Gastrocnemius medialis (tissue), 4 donors: Measurements from ENCODE around the gene ASCL5. TPM values are rescaled to one million over a fixed set of nuclear protein-coding genes. Genes with fewer than 3 reads are reported as not detected.
A peak's percentile ranks its signal among the peaks of the same experiment; 100 is the strongest.

Experiments
- ATAC-seq, 2 donors: fragments of 150-250 bp; one replicate each; pipeline ENCODE4 v1.9.1; 2016
- DNase-seq, 2 donors: peaks; one replicate each; pipeline ENCODE4 v3.0.0-alpha.2; 2019
- H3K27ac ChIP-seq, 4 donors: fragments of 200-600 bp; sonication (generic); 1 replicate in 1 of 4; 2 replicates in 3 of 4; pipeline ENCODE4 v1.5.1; 2016 to 2018; ENCODE audit warnings: mild to moderate bottlenecking in 2 of 4, moderate library complexity in 1 of 4
- H3K27me3 ChIP-seq, 3 donors: fragments of 200-600 bp; sonication (generic) in 2 of 3; 1 replicate in 1 of 3; 2 replicates in 2 of 3; pipeline versions ENCODE4 v1.5.1 to v1.6.0; 2016 to 2019; ENCODE audit warnings: mild to moderate bottlenecking in 1 of 3, moderate library complexity in 1 of 3
- H3K36me3 ChIP-seq, 2 donors: fragments of 200-600 bp; sonication (generic) in 1 of 2; one replicate each; pipeline ENCODE4 v1.5.1; 2017 to 2018
- H3K4me1 ChIP-seq, 2 donors: fragments of 200-600 bp; sonication (generic) in 1 of 2; one replicate each; pipeline ENCODE4 v1.5.1; 2016 to 2017; ENCODE audit warnings: mild to moderate bottlenecking in 2 of 2
- H3K4me3 ChIP-seq, 4 donors: fragments of 200-600 bp; sonication (generic) in 3 of 4; 1 replicate in 1 of 4; 2 replicates in 3 of 4; pipeline ENCODE4 v1.5.1; 2016 to 2019; ENCODE audit warnings: mild to moderate bottlenecking in 2 of 4
- H3K9me3 ChIP-seq, 3 donors: fragments of 200-600 bp; sonication (generic) in 2 of 3; 1 replicate in 1 of 3; 2 replicates in 2 of 3; pipeline ENCODE4 v1.5.1; 2016 to 2019
- CTCF ChIP-seq, 5 experiments: fragments of 450-650 bp in 3 of 5; fragments of 200-600 bp in 2 of 5; sonication (generic) in 2 of 5; IDR thresholded peaks in 4 of 5; conservative IDR thresholded peaks in 1 of 5; 1 replicate in 4 of 5; 2 replicates in 1 of 5; pipeline ENCODE4 v1.5.1; 2016 to 2019; ENCODE audit warnings: antibody characterized with exemption in 5 of 5, mild to moderate bottlenecking in 3 of 5, moderate library complexity in 3 of 5
- POLR2A ChIP-seq, 2 donors: fragments of 450-650 bp; IDR thresholded peaks; one replicate each; pipeline ENCODE4 v1.6.1; 2017; ENCODE audit warnings: antibody characterized with exemption in 2 of 2, mild to moderate bottlenecking in 2 of 2, moderate library complexity in 2 of 2
- in situ Hi-C, 4 donors: fragments of 200-750 bp; cut with MboI; loops; one replicate each; pipeline versions ENCODE4 v1.15.0 to v1.8.0; 2017; ENCODE audit warnings: low sequenced_read_pairs in 4 of 4
- intact Hi-C: fragments of 100-400 bp; cut with DNase I; formaldehyde crosslinking; loops from one replicate; pipeline ENCODE4 v1.15.1; 2023; ENCODE audit warnings: low total_unique reads
- total RNA-seq, 4 donors: library from RNA; depleted of rRNA; stranded (reverse); fragments of >200 nt; gene quantifications; one replicate each; pipeline versions ENCODE4 v1.1.0 to v1.2.3, GENCODE V29; 2016

Gene ASCL5
- total RNA-seq, 4 donors from 2014 or later: not detected

DNA sequence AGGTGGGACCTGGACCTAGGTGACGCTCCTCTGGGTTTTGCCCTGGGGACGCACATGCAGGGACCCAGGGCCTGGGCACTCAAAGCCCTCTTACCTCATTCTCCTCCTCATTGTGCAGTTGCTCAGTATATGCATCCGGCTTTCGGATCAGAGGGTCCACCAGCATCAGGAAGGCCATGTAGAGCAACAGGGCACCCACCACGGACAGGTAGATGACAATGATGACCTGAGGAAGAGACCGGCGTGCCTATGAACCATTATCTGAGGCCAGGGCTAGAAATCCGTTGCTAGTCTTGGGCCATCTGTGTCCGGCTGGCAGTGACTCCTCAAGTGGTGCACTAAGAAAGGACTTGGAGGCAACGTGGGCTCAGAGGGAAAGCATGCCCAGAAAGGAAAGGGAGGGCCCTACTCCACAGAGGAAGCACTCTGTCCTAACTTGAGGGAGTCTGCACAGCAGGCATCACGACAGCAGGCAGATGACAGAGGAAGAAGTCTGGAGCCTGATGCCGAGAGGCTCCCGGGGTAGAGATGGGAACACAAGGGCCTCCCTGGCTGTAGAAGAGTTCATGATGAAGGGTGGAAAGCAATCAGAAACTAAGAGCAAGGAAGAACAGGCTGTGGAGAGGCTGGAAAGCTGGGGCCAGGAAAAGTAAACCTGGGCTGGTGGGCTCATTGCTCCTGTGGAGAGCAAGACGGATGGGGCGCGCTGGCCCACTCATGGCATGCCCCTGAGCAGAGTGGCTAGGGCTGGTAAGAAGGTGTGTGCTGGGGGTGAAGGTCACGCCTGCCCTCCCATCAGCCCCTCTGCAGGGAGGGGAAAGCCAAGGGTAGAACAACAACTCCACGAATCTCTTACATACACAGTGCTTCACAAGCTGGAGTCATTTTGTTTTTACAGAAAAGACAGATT is 17.0 kb upstream of the ASCL5 start:
- ATAC-seq: no peak
- DNase-seq: no peak

DNA sequence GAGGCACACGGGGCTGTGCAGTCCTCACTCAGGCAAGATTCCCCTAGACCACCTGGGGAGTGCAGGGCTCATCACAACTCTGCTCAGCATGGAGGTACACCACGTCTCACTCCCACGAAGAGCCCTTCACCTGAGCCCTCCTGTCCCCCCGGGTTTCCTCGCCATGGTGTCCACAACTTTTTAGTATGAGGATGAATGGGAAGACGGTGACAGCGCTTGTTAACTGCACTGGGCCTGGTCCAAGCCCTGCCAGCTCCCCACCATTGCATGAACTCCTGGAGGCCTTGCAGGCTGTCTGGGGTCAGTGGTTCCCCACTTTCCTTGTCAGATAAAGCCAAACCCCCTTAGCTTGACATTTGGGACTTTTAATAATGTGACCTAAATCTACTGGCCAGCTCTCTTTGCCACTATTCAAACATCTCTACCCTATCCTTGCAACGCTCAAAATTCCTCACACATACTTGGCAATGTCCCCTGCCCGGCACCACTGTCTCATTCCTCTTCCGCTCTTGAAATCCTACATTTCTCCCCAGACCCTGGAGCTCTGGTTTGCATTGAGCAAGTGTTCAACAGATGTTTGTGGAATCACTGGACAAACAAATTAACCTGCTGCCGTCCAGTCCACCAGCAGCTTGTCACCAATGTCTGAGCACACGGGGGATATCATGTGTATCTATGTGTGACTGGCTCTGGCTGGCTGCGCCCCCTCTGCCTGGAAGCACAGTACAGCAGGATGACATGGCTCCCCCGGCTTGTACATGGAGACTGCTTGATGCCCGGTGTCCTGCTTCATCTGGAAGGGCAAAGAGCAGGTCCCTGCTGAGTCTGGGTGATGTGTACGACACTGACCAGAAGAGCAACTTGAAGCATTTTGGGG is 16.1 kb upstream of the ASCL5 start:
- ATAC-seq: no peak

More for the DNA sequence above, 17.0 kb upstream of the ASCL5 start:
- no peak overlapping the region for H3K4me3 ChIP-seq
- in situ Hi-C loops: loop anchor here in 1 of 4 donors (10.0 kb wide), 1 partner anchor 81 kb away; no protein-coding TSS in a partner anchor
- H3K27me3 ChIP-seq: no peaks in the 10 kb centered on the region
- H3K27ac ChIP-seq: no peak overlapping the region
- TF ChIP-seq POLR2A (IDR thresholded peaks at IDR 0.05): no peak
- TF ChIP-seq CTCF (IDR thresholded peaks at IDR 0.05 in 4 of 5, conservative IDR thresholded peaks at IDR 0.05 in 1 of 5): no peak
- peaks cover 0 to 26% of the 10 kb centered on the region in 2 donors for H3K36me3 ChIP-seq
- no peaks in the 10 kb centered on the region for H3K4me1 ChIP-seq
- H3K9me3 ChIP-seq: no peaks in the 10 kb centered on the region
- intact Hi-C loops: no loop called here

DNA sequence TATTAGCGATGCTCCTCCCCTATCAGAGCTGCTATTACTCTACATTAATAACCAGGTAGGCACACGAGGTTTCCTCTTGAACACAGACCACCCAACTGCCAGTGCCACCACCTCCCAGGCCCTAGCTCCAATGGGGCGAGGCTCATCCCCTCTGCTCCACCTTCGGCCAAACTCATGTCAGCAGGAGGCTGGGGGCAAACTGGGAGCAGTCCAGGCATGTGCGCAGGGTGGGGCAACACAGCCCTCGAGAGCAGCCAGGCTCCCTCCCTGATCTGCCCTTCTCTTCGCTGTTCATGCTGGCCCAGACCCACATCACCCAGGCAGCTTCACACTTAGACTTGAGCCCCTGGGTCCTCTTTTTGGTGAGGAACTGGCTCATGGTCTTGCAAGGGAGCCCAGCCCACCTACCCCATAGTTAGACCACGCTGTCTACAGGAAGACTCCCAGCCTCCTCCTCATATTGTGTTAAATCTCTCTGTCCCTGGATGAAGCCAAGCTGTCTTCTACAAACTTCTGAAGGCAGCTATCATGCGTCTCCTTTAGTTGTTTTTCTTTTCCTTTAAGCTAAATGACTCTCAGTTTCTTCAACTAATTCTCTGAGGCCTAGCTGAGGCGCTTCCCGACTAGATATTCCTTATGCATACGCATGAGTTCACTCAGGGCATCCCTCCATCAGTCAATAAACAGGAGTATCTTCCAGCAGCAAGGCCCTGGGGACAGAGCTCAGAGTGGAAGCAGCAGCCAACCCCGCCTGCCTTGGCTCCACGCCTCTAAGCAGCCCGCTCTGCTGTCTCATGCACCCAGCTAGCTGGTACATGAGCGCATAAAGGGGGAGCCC is 15.2 kb upstream of the ASCL5 start:
- H3K27ac ChIP-seq: no peak overlapping the region
- H3K27me3 ChIP-seq: no peaks in the 10 kb centered on the region
- TF ChIP-seq POLR2A (IDR thresholded peaks at IDR 0.05) (no peak), CTCF (IDR thresholded peaks at IDR 0.05 in 4 of 5, conservative IDR thresholded peaks at IDR 0.05 in 1 of 5) (no peak)
- intact Hi-C loops: no loop called here
- ATAC-seq (no peak), DNase-seq (no peak)
- peaks cover 0 to 26% of the 10 kb centered on the region in 2 donors for H3K36me3 ChIP-seq
- H3K4me1 ChIP-seq: peaks cover 2 to 7% of the 10 kb centered on the region in 2 donors
- H3K4me3 ChIP-seq: no peak overlapping the region
- no peaks in the 10 kb centered on the region for H3K9me3 ChIP-seq
- in situ Hi-C loops: loop anchor here in 1 of 4 donors (10.0 kb wide), 1 partner anchor 83 kb away; no protein-coding TSS in a partner anchor

More for the DNA sequence above, 16.1 kb upstream of the ASCL5 start:
- in situ Hi-C loops (loop anchor here in 1 of 4 donors (10.0 kb wide), 1 partner anchor 82 kb away; no protein-coding TSS in a partner anchor), intact Hi-C loops (no loop called here)
- Histone ChIP-seq H3K9me3 (no peaks in the 10 kb centered on the region), H3K4me1 (peaks cover 0 to 3% of the 10 kb centered on the region in 2 donors), H3K36me3 (peaks cover 0 to 26% of the 10 kb centered on the region in 2 donors), H3K27ac (no peak overlapping the region), H3K4me3 (no peak overlapping the region), H3K27me3 (no peaks in the 10 kb centered on the region)
- TF ChIP-seq POLR2A (IDR thresholded peaks at IDR 0.05): no peak
- no peak for TF ChIP-seq CTCF (IDR thresholded peaks at IDR 0.05 in 4 of 5, conservative IDR thresholded peaks at IDR 0.05 in 1 of 5)
- DNase-seq: no peak

- ATAC-seq: no peak
- no peak for TF ChIP-seq CTCF (IDR thresholded peaks at IDR 0.05 in 4 of 5, conservative IDR thresholded peaks at IDR 0.05 in 1 of 5)
- TF ChIP-seq POLR2A (IDR thresholded peaks at IDR 0.05): no peak
- H3K36me3 ChIP-seq: peaks cover 0 to 26% of the 10 kb centered on the region in 2 donors
- H3K27me3 ChIP-seq: no peaks in the 10 kb centered on the region
- H3K27ac ChIP-seq: no peak overlapping the region
- peaks cover 2 to 7% of the 10 kb centered on the region in 2 donors for H3K4me1 ChIP-seq
- no peak overlapping the region for H3K4me3 ChIP-seq
- intact Hi-C loops: no loop called here
- H3K9me3 ChIP-seq: no peaks in the 10 kb centered on the region
- DNase-seq: peak in 1 of 2 donors; percentile 5
- in situ Hi-C loops: loop anchor here in 1 of 4 donors (10.0 kb wide), 1 partner anchor 83 kb away; no protein-coding TSS in a partner anchor
These were observed 14.4 kb upstream of the ASCL5 start for GRCh38 chr1:201141418-201141817.
